ENCODE measurements around the gene TACC3. TPM values are rescaled to one million over a fixed set of nuclear protein-coding genes. Genes with fewer than 3 reads are reported as not detected.

Gene TACC3
- total RNA-seq, 1 experiment from 2014 or later = 207 TPM

- Mint-ChIP-seq H3K27me3 (ENCODE audit: low read depth) (peaks cover 51% of the 10 kb centered on the region), H3K9me3 (no peaks in the 10 kb centered on the region), H3K4me1 (no peaks in the 10 kb centered on the region), H3K27ac (no peak overlapping the region), H3K36me3 (no peaks in the 10 kb centered on the region), H3K4me3 (peak overlapping the region; percentile 52)
- TF ChIP-seq IRF1 (CRISPR knock-in tag; IDR thresholded peaks at IDR 0.05) (0 out of 2 replicates have a peak, but pooled peaks have one; percentile 32), CDX4 (CRISPR knock-in tag; IDR thresholded peaks at IDR 0.05; ENCODE audit: borderline replicate concordance) (no peak), ZNF263 (CRISPR knock-in tag; IDR thresholded peaks at IDR 0.05; ENCODE audit: low read depth) (peak; percentile 78), TEAD1 (CRISPR knock-in tag; IDR thresholded peaks at IDR 0.05) (peak; percentile 41; the same call in 1 of the 2 replicates), ELF4 (CRISPR knock-in tag; IDR thresholded peaks at IDR 0.05; ENCODE audit: low read depth) (0 out of 2 replicates have a peak, but pooled peaks have one; percentile 54)
- DNase-seq (ENCODE audit: low spot score) (no peak), ATAC-seq (no peak)
- CTCF ChIA-PET = interaction anchor here (1.0 to 11.1 kb wide), 15 partner anchors 8 to 47 kb away, joined by 3 to 115 read pairs (median 7); no protein-coding TSS in a partner anchor
- POLR2A ChIA-PET = interaction anchor here (0.9 to 1.5 kb wide), 5 partner anchors 10 to 38 kb away, joined by 3 to 5 read pairs (median 4); no protein-coding TSS in a partner anchor
Observed at GRCh38 chr4:1792158-1792831, 71.0 kb downstream of the TACC3 start.

GRCh38 chr4:1792832-1793495 is 71.6 kb downstream of the TACC3 start, which contains the start of gene FGFR3:
FGFR3 (plus strand) TSS chr4:1793293; CDS start chr4:1793935, 642 bp downstream.
- CTCF ChIA-PET = interaction anchor here (0.5 to 11.1 kb wide), 15 partner anchors 9 to 86 kb away, joined by 3 to 115 read pairs (median 7); no protein-coding TSS in a partner anchor
- Mint-ChIP-seq H3K36me3 (no peaks in the 10 kb centered on the region), H3K27ac (no peak within 1 kb of the TSS), H3K4me3 (peak within 1 kb of the TSS; percentile 54), H3K4me1 (no peaks in the 10 kb centered on the region), H3K9me3 (no peaks in the 10 kb centered on the region), H3K27me3 (ENCODE audit: low read depth) (peaks cover 51% of the 10 kb centered on the region)
- peak; percentile 78 for DNase-seq (ENCODE audit: low spot score)
- POLR2A ChIA-PET = interaction anchor here (0.9 to 1.5 kb wide), 5 partner anchors 10 to 39 kb away, joined by 3 to 5 read pairs (median 4); no protein-coding TSS in a partner anchor
- ATAC-seq = peak; percentile 71
- peak; percentile 79 for TF ChIP-seq SP1 (CRISPR knock-in tag; conservative IDR thresholded peaks at IDR 0.05)
- TF ChIP-seq GABPB1 (CRISPR knock-in tag; IDR thresholded peaks at IDR 0.05) = 0 out of 2 replicates have a peak, but pooled peaks have one; percentile 24
- no peak for TF ChIP-seq PRRX2 (CRISPR knock-in tag; IDR thresholded peaks at IDR 0.05)
- TF ChIP-seq ATF6 (CRISPR knock-in tag; IDR thresholded peaks at IDR 0.05) = no peak
- TF ChIP-seq ZBTB43 (CRISPR knock-in tag; IDR thresholded peaks at IDR 0.05) = peak; percentile 22; the same call in 1 of the 2 replicates
- peak; percentile 100 for TF ChIP-seq ZNF423 (CRISPR knock-in tag; IDR thresholded peaks at IDR 0.05)
- no peak for TF ChIP-seq ZNF317 (CRISPR knock-in tag; IDR thresholded peaks at IDR 0.05; ENCODE audit: borderline replicate concordance, low read depth)
- TF ChIP-seq SOX15 (CRISPR knock-in tag; IDR thresholded peaks at IDR 0.05) = no peak
- TF ChIP-seq NFYB (CRISPR knock-in tag; conservative IDR thresholded peaks at IDR 0.05; ENCODE audit: low read depth) = no peak
- TF ChIP-seq ZMAT4 (CRISPR knock-in tag; IDR thresholded peaks at IDR 0.05) = 0 out of 2 replicates have a peak, but pooled peaks have one; percentile 11
- no peak for TF ChIP-seq STAT6 (CRISPR knock-in tag; conservative IDR thresholded peaks at IDR 0.05; ENCODE audit: low read depth)
- TF ChIP-seq ZNF416 (CRISPR knock-in tag; IDR thresholded peaks at IDR 0.05) = no peak
- TF ChIP-seq CBFB (CRISPR knock-in tag; IDR thresholded peaks at IDR 0.05; ENCODE audit: low read depth) = no peak
- no peak; the same call in 1 of the 2 replicates for TF ChIP-seq TEAD1 (CRISPR knock-in tag; IDR thresholded peaks at IDR 0.05)
- TF ChIP-seq AR (CRISPR knock-in tag; IDR thresholded peaks at IDR 0.05) = no peak
- no peak for TF ChIP-seq KAT7 (CRISPR knock-in tag; IDR thresholded peaks at IDR 0.05; ENCODE audit: borderline replicate concordance)
- no peak for TF ChIP-seq TCF7 (CRISPR knock-in tag; IDR thresholded peaks at IDR 0.05; ENCODE audit: low read depth)
- no peak for TF ChIP-seq EMX1 (CRISPR knock-in tag; IDR thresholded peaks at IDR 0.05)

All from WTC11 (cell line).